H1 (cell line): Measurements from ENCODE around the gene TWNK. TPM values are rescaled to one million over a fixed set of nuclear protein-coding genes. Genes with fewer than 3 reads are reported as not detected.

Source experiments
- CTCF ChIA-PET: fragments of 300-600 bp; sonication (Branson Sonifier 250); formaldehyde crosslinking; loops from one replicate; lab custom pipeline; 2021; ENCODE audit not compliant: partially characterized antibody; lab: Charles Lee
- POLR2A ChIA-PET: fragments of 300-600 bp; sonication (Branson Sonifier 250); formaldehyde crosslinking; loops from one replicate; lab custom pipeline; 2021; ENCODE audit warnings: inconsistent platforms; ENCODE audit not compliant: partially characterized antibody; lab: Charles Lee
- DNase-seq, 2 experiments: peaks; one replicate each; pipeline versions ENCODE4 v3.0.0 to v3.0.0-alpha.2; 2010 to 2022; ENCODE audit warnings: low spot score in 2 of 2, low read depth in 1 of 2, mixed read lengths in 1 of 2
- FAIRE-seq: peaks from 2 replicates; lab custom pipeline; 2011; peaks lifted over from hg19 to GRCh38; lab: Jason Lieb, UNC
- H2AFZ ChIP-seq: 2 replicates; pipeline ENCODE4 v1.8.1; 2012; ENCODE audit warnings: low read length, inconsistent platforms
- H2AK5ac ChIP-seq: 2 replicates; pipeline ENCODE4 v1.6.1; 2013; ENCODE audit warnings: low read depth, low read length
- H2BK120ac ChIP-seq: replicated peaks from 2 replicates; pipeline ENCODE3; 2013; ENCODE audit warnings: low read depth, low read length, inconsistent platforms
- H2BK12ac ChIP-seq: 2 replicates; pipeline ENCODE4 v1.6.1; 2013; ENCODE audit warnings: low read depth, low read length
- H2BK15ac ChIP-seq: 2 replicates; pipeline ENCODE4 v1.6.1; 2013; ENCODE audit warnings: low read length
- H2BK20ac ChIP-seq: 2 replicates; pipeline ENCODE4 v1.6.1; 2013; ENCODE audit warnings: low read length
- H2BK5ac ChIP-seq: 2 replicates; pipeline ENCODE4 v1.6.1; 2013; ENCODE audit warnings: low read depth, low read length
- H3K14ac ChIP-seq: 2 replicates; pipeline ENCODE4 v1.6.1; 2013; ENCODE audit warnings: inconsistent platforms; ENCODE audit not compliant: insufficient read length
- H3K18ac ChIP-seq: 2 replicates; pipeline ENCODE4 v1.6.1; 2013; ENCODE audit warnings: low read length; ENCODE audit errors: extremely low read depth
- H3K23ac ChIP-seq: 2 replicates; pipeline ENCODE4 v1.6.1; 2013; ENCODE audit warnings: inconsistent platforms; ENCODE audit not compliant: insufficient read length
- H3K23me2 ChIP-seq: 2 replicates; pipeline ENCODE4 v1.6.1; 2013; ENCODE audit warnings: low read depth, low read length
- H3K27ac ChIP-seq: 2 replicates; pipeline ENCODE4 v1.6.1; 2011; ENCODE audit warnings: low read depth, low read length, inconsistent platforms
- H3K27me3 ChIP-seq, 4 experiments: replicated peaks in 1 of 4; 1 replicate in 1 of 4; 2 replicates in 3 of 4; pipeline versions ENCODE4 v1.6.1 to v1.8.1; 2011 to 2013; ENCODE audit warnings: low read length in 3 of 4, mild to moderate bottlenecking in 3 of 4, inconsistent platforms in 2 of 4, mixed read lengths in 2 of 4, moderate library complexity in 1 of 4; ENCODE audit not compliant: control insufficient read depth in 3 of 4, insufficient read depth in 3 of 4; ENCODE audit errors: extremely low read depth in 1 of 4
- H3K36me3 ChIP-seq, 4 experiments: 2 replicates each; pipeline versions ENCODE4 v1.6.1 to v1.8.1; 2011 to 2013; ENCODE audit warnings: mild to moderate bottlenecking in 4 of 4, low read length in 3 of 4, moderate library complexity in 2 of 4, control low read depth in 1 of 4, inconsistent platforms in 1 of 4; ENCODE audit not compliant: insufficient read depth in 4 of 4, control insufficient read depth in 2 of 4
- H3K4ac ChIP-seq: replicated peaks from 2 replicates; pipeline ENCODE3; 2013; ENCODE audit warnings: low read length, low read depth, mixed read lengths, inconsistent platforms; ENCODE audit not compliant: insufficient read length
- H3K4me1 ChIP-seq, 4 experiments: replicated peaks in 1 of 4; 1 replicate in 1 of 4; 2 replicates in 3 of 4; pipeline versions ENCODE4 v1.6.1 to v1.8.1; 2011 to 2013; ENCODE audit warnings: low read length in 3 of 4, inconsistent platforms in 2 of 4, mixed read lengths in 1 of 4; ENCODE audit not compliant: insufficient read depth in 4 of 4, control insufficient read depth in 3 of 4
- H3K4me2 ChIP-seq, 2 experiments: 2 replicates each; pipeline versions ENCODE4 v1.6.1 to v1.8.1; 2011 to 2013; ENCODE audit warnings: low read depth in 2 of 2, low read length in 2 of 2, control low read depth in 1 of 2, inconsistent platforms in 1 of 2, mild to moderate bottlenecking in 1 of 2; ENCODE audit not compliant: insufficient read depth in 1 of 2
- H3K4me3 ChIP-seq, 4 experiments: fragments of 200-600, 300-600 bp in 1 of 4; sonication (generic), shearing (Covaris generic), sonication (Bioruptor Twin) in 1 of 4; 2 replicates each; pipeline versions ENCODE4 v1.5.1 to v1.8.1; 2011 to 2016; ENCODE audit warnings: low read length in 4 of 4, low read depth in 3 of 4, control low read depth in 2 of 4, inconsistent platforms in 2 of 4, mild to moderate bottlenecking in 2 of 4, mixed read lengths in 1 of 4, moderate library complexity in 1 of 4; ENCODE audit not compliant: insufficient read depth in 2 of 4; ENCODE audit errors: extremely low read depth in 1 of 4
- H3K56ac ChIP-seq: replicated peaks from 2 replicates; pipeline ENCODE3; 2013; ENCODE audit warnings: low read depth, mild to moderate bottlenecking, mixed read lengths, low read length, inconsistent platforms; ENCODE audit not compliant: insufficient read length
- H3K79me1 ChIP-seq: 2 replicates; pipeline ENCODE4 v1.6.1; 2013; ENCODE audit warnings: low read depth, low read length, control low read depth
- H3K79me2 ChIP-seq, 2 experiments: 2 replicates each; pipeline versions ENCODE4 v1.6.1 to v1.8.1; 2012 to 2013; ENCODE audit warnings: low read length in 2 of 2, mild to moderate bottlenecking in 2 of 2, inconsistent platforms in 1 of 2; ENCODE audit not compliant: insufficient read depth in 2 of 2, control insufficient read depth in 1 of 2
- H3K9ac ChIP-seq, 4 experiments: replicated peaks in 1 of 4; 1 replicate in 1 of 4; 2 replicates in 3 of 4; pipeline versions ENCODE4 v1.6.1 to v1.8.1; 2011 to 2013; ENCODE audit warnings: low read depth in 3 of 4, low read length in 3 of 4, control low read depth in 2 of 4, mild to moderate bottlenecking in 2 of 4, moderate library complexity in 2 of 4, inconsistent platforms in 1 of 4; ENCODE audit errors: extremely low read depth in 1 of 4
- H3K9me3 ChIP-seq, 2 experiments: 2 replicates each; pipeline versions ENCODE4 v1.6.1 to v1.8.1; 2012 to 2013; ENCODE audit warnings: mild to moderate bottlenecking in 2 of 2, moderate library complexity in 2 of 2, control low read depth in 1 of 2, inconsistent platforms in 1 of 2, low read depth in 1 of 2, low read length in 1 of 2, mixed read lengths in 1 of 2; ENCODE audit not compliant: insufficient read depth in 2 of 2
- H4K20me1 ChIP-seq, 2 experiments: replicated peaks in 1 of 2; 2 replicates each; pipeline versions ENCODE3 to v1.8.1; 2011 to 2013; ENCODE audit warnings: inconsistent platforms in 2 of 2, low read length in 2 of 2, mild to moderate bottlenecking in 1 of 2; ENCODE audit not compliant: insufficient read depth in 2 of 2, control insufficient read depth in 1 of 2
- H4K5ac ChIP-seq: 2 replicates; pipeline ENCODE4 v1.6.1; 2013; ENCODE audit warnings: low read length, low read depth, mixed read lengths, inconsistent platforms; ENCODE audit not compliant: insufficient read length
- H4K8ac ChIP-seq: 2 replicates; pipeline ENCODE4 v1.8.0; 2013; ENCODE audit warnings: mild to moderate bottlenecking, moderate library complexity, low read length, inconsistent platforms; ENCODE audit not compliant: insufficient read depth; ENCODE audit errors: extremely low read depth
- H4K91ac ChIP-seq: replicated peaks from 2 replicates; pipeline ENCODE3; 2013; ENCODE audit warnings: low read length, mixed read lengths, inconsistent platforms; ENCODE audit not compliant: insufficient read length
- CHD1 ChIP-seq: IDR thresholded peaks from 2 replicates; pipeline ENCODE4 v1.6.1; 2012; ENCODE audit warnings: low read depth, low read length, improper control_type of control experiment
- E2F6 ChIP-seq: IDR thresholded peaks from 2 replicates; pipeline ENCODE4 v1.6.1; 2012; ENCODE audit warnings: inconsistent platforms
- FOSL1 ChIP-seq: IDR thresholded peaks from 2 replicates; pipeline ENCODE4 v1.6.1; 2011; ENCODE audit warnings: mild to moderate bottlenecking, low read depth, low read length, moderate library complexity; ENCODE audit not compliant: insufficient read depth
- HDAC2 ChIP-seq, 2 experiments: fragments of 300-600 bp in 1 of 2; sonication (generic) in 1 of 2; IDR thresholded peaks; 2 replicates each; pipeline ENCODE4 v1.6.1; 2011 to 2012; ENCODE audit warnings: low read depth in 2 of 2, low read length in 2 of 2, mild to moderate bottlenecking in 2 of 2, moderate library complexity in 2 of 2, borderline replicate concordance in 1 of 2, inconsistent platforms in 1 of 2
- KDM4A ChIP-seq: IDR thresholded peaks from one replicate; pipeline ENCODE4 v1.7.1; 2012; ENCODE audit warnings: low read depth, mild to moderate bottlenecking, moderate library complexity, low read length, inconsistent platforms; ENCODE audit not compliant: severe bottlenecking
- PHF8 ChIP-seq: fragments of 200-600 bp; sonication (generic); conservative IDR thresholded peaks from 2 replicates; pipeline ENCODE4 v1.7.1; 2012; ENCODE audit warnings: low read depth, mild to moderate bottlenecking, inconsistent platforms, low read length, moderate library complexity
- SIX5 ChIP-seq: IDR thresholded peaks from 2 replicates; pipeline ENCODE4 v1.6.1; 2011; ENCODE audit warnings: mild to moderate bottlenecking, low read depth, low read length
- SUZ12 ChIP-seq: fragments of 200-600 bp; sonication (generic); IDR thresholded peaks from 2 replicates; pipeline ENCODE4 v1.6.1; 2012; ENCODE audit warnings: mild to moderate bottlenecking, inconsistent platforms, low read length, moderate library complexity, mixed read lengths
- TAF1 ChIP-seq: IDR thresholded peaks from 2 replicates; pipeline ENCODE4 v1.6.1; 2011; ENCODE audit warnings: mild to moderate bottlenecking, low read depth, low read length
- TCF12 ChIP-seq: IDR thresholded peaks from 2 replicates; pipeline ENCODE4 v1.6.1; 2011; ENCODE audit warnings: low read depth, mild to moderate bottlenecking, low read length
- TEAD4 ChIP-seq: IDR thresholded peaks from 2 replicates; pipeline ENCODE4 v1.6.1; 2012; ENCODE audit warnings: low read depth, low read length, inconsistent platforms, mixed read lengths
- WGBS, 2 experiments: shearing (Covaris generic) in 1 of 2; methylation state at CpG; one replicate each; pipeline versions ENCODE4 v1.1.6 to v1.1.7; 2013 to 2015; ENCODE audit warnings: low lambda C conversion rate in 2 of 2, mixed read lengths in 2 of 2, inconsistent platforms in 1 of 2, low coverage in 1 of 2, missing lambda C conversion rate in 1 of 2; ENCODE audit not compliant: insufficient replicate concordance in 2 of 2, insufficient coverage in 1 of 2, insufficient read length in 1 of 2; ENCODE audit errors: extremely low coverage in 1 of 2, missing lambda C conversion rate in 1 of 2; 5-methylcytosine and 5-hydroxymethylcytosine counted together
- polyA plus RNA-seq, 7 experiments: library from polyadenylated mRNA; depleted of rRNA in 3 of 7; stranded (reverse) in 5 of 7; unstranded in 2 of 7; fragments of >200 nt in 5 of 7; fragments of 200-250 nt in 2 of 7; gene quantifications; 1 replicate in 5 of 7; 2 replicates in 1 of 7; 4 replicates in 1 of 7; pipeline versions ENCODE4 v1.2.1 to v1.2.3, GENCODE V29; 2011 to 2013; ENCODE audit warnings: missing spikeins in 2 of 7, mixed read lengths in 2 of 7
- total RNA-seq: library from RNA; stranded (reverse); fragmentation: NEBNext Ultra II Directional; extraction: Animal tissue kit (Norgen Biotek cat#: 25700); gene quantifications from 2 replicates; pipeline ENCODE4 v1.2.1, GENCODE V29; 2021

Gene TWNK
- total and polyA plus RNA-seq, 2 of the 8 experiments (the other 6 are each of a cell fraction or from before 2014, with no cell fraction given) = 15.4 to 32.5 TPM

- no peaks in the 10 kb centered on the region for H3K79me1 ChIP-seq
- H3K4me3 ChIP-seq = no peak overlapping the region
- no peak overlapping the region for H4K5ac ChIP-seq
- no peaks in the 10 kb centered on the region for H3K36me3 ChIP-seq
- H3K4me2 ChIP-seq = no peak overlapping the region
- H3K56ac ChIP-seq = no peak overlapping the region
- no peak overlapping the region for H2BK5ac ChIP-seq
- H2BK120ac ChIP-seq = no peak overlapping the region
- CTCF ChIA-PET = interaction anchor here (0.7 to 11.0 kb wide), 11 partner anchors 16 to 177 kb away, joined by 3 to 352 read pairs (median 5); partner anchors contain the start of genes KAZALD1, LZTS2, MRPL43 and PDZD7
- H3K27ac ChIP-seq = no peak overlapping the region
- no peak overlapping the region for H3K9ac ChIP-seq
- no peak overlapping the region for H2AFZ ChIP-seq
- no peak overlapping the region for H3K4ac ChIP-seq
- H3K23me2 ChIP-seq = no peaks in the 10 kb centered on the region
- no peak overlapping the region for H4K8ac ChIP-seq
- no peak overlapping the region for H4K91ac ChIP-seq
- no peaks in the 10 kb centered on the region for H3K9me3 ChIP-seq
- no peak overlapping the region for H3K14ac ChIP-seq
- DNase-seq (peak in 1 of 2 experiments; percentile 88), FAIRE-seq (peak; percentile 88)
- no peak overlapping the region for H2BK15ac ChIP-seq
- H4K20me1 ChIP-seq = peaks cover 0 to 2% of the 10 kb centered on the region in 2 experiments
- POLR2A ChIA-PET = interaction anchor here (1.1 to 7.5 kb wide), 2 partner anchors 14 to 24 kb away, joined by 4 to 143 read pairs; partner anchors contain the start of gene LZTS2
- WGBS, 2 experiments = 46% methylated on average over 14 of the region's 14 CpGs; no CpG with 5 or more reads in 1 of the 2 experiments
- H3K79me2 ChIP-seq = no peaks in the 10 kb centered on the region
- H2BK20ac ChIP-seq = no peak overlapping the region
- peaks cover 5 to 20% (median 14%) of the 10 kb centered on the region in 4 experiments for H3K27me3 ChIP-seq
- H3K23ac ChIP-seq = no peak overlapping the region
- no peak overlapping the region for H2BK12ac ChIP-seq
- H2AK5ac ChIP-seq = no peak overlapping the region
- H3K4me1 ChIP-seq = peaks cover 0 to 12% (median 7%) of the 10 kb centered on the region in 4 experiments; a peak in 4 of 7 replicates
- H3K18ac ChIP-seq = no peak overlapping the region
- TF ChIP-seq SUZ12 = no peak
- no peak; the same call in 1 of the 2 replicates for TF ChIP-seq TEAD4
- TF ChIP-seq CHD1 = no peak
- TF ChIP-seq KDM4A = no peak
- 0 out of 4 replicates have a peak, but pooled peaks have one; percentile 28 to 58 for TF ChIP-seq HDAC2 (IDR thresholded peaks at IDR 0.05; ENCODE audit: borderline replicate concordance in 1 of 2, low read depth in 2 of 2, low read length in 2 of 2)
- TF ChIP-seq SIX5 = no peak
- TF ChIP-seq TAF1 = no peak
- no peak for TF ChIP-seq TCF12
- TF ChIP-seq FOSL1 = no peak
- no peak for TF ChIP-seq E2F6
- no peak for TF ChIP-seq PHF8
Measured at GRCh38 chr10:101012525-101013364, 25.4 kb downstream of the TWNK start.
